Activated CD4-positive, alpha-beta T cell treated with anti-CD3 and anti-CD28 coated beads, Interleukin-2, amount 50 U/mL, for 24 hours (primary cell): ENCODE measurements around the gene PKNOX2.

Experiments used
- DNase-seq, 2 donors: peaks; one replicate each; pipeline ENCODE4 v3.0.0-alpha.2; 2020; ENCODE audit warnings: low read depth in 1 of 2, low spot score in 1 of 2

PKNOX2 gene

DNA sequence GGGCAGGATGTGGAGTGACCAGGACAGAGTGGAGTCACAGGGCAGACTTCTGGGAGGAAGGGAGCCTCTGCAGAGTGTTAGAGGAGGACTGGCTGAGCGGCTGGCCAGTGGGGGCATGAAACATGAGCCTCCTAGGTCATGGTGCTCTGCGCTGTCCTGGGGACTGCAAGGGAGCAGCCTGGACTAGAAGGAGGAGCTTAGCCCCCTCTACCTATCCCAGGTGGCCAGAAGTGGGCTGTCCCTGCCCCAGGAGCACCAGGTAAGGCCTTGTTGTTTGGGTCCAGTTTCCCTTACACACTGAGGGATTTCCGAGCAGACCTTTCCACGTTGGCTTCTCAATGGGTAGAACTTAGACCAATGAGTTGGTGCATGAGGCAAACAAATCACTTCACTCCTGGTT lies 7.4 kb downstream of the PKNOX2 start:
- no peak for DNase-seq

DNA sequence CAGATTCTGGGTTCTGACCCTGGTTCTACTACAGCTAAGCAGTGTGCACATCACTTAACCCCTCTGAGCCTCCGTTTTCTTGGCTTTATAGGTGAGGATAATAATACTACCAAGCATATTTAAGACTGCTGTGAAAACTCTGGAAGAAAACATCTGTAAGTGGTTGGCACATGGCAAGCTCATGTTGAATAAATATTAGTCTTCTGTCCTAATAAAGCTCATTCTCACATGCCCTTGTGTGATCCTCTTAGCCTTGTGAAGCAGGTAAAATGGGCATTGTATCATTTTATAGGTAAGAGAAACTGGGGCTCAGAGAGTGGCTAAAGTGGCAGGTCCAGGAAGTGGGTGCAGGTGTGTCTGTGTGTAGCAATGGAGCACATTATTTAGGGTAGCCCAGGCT lies 8.5 kb downstream of the PKNOX2 start:
- no peak for DNase-seq

- DNase-seq: no peak
Observed at GRCh38 chr11:125173556-125173955, 9.0 kb downstream of the PKNOX2 start.

DNA sequence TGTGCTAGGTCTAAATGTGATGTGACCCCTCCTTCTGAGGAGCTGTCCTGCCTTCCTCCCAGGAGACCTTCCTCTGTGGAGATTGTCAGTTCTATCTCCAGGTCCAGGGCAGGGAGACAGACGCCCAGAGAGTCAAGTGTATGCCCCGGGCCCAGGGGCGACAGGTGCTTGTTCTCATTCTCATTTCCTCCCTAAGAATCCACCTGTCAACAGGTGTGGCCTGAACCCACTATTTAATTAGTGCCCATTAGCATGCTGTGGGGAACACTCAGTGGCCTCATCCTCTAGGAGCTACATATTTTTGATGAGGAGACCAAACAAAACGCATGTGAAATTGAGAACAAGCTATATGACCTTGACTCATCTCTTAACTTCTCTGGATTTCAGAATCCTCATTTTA lies 9.5 kb downstream of the PKNOX2 start:
- no peak for DNase-seq

- no peak for DNase-seq
Observed at GRCh38 chr11:125174686-125175085, 10.1 kb downstream of the PKNOX2 start.

DNA sequence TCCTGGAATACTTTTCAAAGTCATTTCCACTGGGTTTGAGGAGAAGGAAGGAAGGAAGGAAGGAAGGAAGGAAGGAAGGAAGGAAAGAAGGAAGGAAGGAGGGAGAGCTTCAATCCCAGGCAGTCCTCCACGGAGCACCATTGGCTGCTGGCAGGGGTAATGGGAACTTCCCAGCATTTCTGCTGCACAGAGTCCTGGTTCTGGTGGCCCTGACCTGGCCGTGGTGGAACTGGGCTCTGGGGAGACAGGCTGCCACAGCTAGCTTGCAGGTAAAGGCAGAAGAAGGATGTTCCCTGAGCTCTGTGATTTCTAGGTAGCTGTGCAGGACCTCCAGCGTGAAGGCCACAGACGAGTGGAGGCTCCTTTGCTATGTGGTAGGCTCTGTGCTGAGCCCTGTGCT lies 10.6 kb downstream of the PKNOX2 start:
- DNase-seq: no peak

DNA sequence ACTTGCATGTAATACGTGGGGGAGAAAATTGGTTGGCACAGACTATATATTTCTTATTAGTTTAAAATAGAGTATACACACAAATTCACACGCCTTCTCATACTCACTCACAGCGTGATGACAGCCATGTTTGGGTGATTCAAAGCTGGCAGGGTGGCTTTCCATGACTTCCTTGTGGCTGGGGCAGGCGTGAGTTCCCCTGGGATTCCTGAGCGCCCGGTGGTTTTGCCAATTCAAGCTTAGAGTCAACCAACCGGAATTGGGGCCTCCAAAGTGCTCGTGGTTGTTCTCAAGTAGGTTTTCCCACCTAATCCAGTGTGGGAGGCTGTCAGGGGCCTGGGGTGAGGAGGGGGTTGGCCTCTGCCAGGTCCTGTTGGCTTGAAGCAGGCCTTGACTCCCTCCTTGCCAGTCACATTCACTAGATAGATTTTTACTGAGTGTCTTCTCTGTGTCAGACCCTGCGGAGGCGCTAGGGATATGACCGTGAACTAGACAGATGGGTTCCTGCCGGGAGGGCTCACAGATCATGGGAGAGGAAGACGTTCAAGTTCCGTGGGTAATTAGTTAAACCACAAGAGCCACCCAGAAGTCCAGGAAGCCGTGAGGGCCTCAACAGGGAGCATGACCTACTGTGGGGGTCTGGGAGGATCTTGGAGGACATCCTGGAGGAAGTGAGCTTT lies 11.5 kb downstream of the PKNOX2 start:
- no peak for DNase-seq

GRCh38 chr11:125176866-125177265 lies 12.3 kb downstream of the PKNOX2 start:
- no peak for DNase-seq

DNA sequence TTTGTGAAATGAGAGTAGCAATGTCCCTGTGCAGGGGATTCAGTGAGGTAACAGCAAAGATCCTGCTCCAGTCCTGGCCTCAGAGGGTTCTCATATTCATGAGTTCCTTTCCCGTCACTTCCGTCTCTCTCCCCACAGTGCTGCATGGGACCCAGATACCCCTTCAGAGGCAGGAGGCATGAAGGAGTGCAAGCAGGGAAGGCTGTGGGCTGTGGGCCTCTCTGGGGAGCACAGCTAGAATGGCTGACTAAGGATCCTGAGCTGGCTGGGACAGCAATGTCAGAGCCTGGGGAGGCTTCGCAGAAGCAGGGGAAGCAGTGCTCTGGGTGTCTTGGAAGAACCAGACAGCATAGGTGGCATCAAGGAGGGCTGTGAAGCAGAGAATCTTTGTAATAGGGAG lies 13.0 kb downstream of the PKNOX2 start:
- no peak for DNase-seq

DNA sequence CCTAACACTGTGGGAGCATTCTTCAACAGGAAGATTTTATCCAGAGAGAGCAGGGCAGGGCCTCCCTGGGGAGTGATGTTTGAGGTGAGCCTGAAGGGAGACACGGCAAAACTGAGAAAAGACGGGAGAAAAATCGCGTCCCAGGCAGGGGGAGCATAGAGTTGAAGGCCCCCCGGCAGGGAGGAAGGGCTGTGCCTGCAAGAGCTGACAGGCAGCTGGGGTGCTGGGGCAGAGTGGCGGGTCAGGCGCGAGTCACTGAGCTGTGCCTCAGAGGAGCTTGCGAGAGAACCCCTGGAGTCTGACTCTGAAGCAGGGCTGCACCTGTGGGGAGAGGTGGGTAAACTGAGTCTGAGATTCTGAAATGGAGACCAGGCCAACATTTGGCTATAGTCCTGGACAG lies 14.8 kb downstream of the PKNOX2 start:
- no peak for DNase-seq

GRCh38 chr11:125179895-125180294 lies 15.3 kb downstream of the PKNOX2 start:
- no peak for DNase-seq

DNA sequence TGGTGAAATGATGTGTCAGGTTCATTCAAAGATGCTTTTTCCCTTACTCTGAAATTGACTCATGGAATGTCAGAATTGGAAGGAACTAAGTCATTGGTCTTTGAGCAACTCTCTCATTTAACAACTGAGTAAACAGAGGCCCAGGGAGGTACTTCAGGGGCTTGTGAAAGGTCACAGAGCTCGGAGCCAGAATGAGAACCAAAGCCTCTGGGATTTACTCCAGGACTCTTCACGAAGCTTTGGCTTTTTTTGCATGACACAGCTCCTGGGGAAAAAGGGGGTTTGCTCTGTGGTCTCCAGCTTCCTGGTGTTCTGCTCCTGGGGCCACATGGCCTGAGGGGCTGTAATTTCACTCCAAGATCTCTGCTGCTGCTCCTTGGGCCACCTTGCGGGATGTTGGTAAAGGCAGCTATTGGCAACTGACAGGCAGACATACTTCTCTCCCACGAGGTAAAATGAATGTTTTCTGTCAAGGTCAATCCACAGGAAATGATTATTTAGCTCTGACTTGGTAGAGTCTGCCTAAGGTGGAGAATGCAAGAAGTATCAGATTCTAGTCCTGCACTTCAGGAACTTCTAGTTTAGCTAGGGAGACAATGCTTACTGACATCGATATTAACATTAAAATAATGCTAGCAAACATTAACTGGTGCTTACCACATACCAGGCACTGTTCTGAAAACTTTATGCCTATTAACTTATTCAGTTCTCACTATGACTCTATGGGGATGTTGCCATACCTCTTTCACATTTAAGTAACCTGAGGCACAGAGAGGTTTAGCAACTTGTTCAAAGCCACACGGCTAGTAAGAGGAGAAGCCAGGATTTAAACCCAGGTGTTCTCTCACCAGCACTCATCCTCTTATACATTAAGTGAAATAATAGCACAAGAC lies 16.1 kb downstream of the PKNOX2 start:
- DNase-seq: no peak

DNA sequence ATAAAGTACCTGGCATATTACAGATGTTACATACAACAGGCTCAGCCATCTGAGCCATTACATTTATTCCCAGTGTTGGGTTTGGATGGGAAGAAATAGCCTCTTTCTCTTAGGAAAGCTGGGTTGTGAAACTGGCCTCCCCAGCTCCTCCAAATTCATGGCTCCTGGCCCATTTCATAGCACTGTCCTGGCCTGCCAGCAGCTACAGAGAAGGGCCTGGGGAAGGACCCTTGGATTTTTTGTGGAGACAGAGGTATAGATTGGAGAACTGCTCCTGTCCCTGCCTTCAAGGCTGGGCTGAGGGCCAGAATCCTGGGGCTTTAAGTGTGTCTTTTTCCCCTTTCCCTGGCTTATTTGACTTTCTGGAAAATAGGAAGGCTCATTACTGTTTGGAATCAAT lies 18.0 kb downstream of the PKNOX2 start:
- no peak for DNase-seq

GRCh38 chr11:125183641-125184040 lies 19.1 kb downstream of the PKNOX2 start:
- no peak for DNase-seq

- DNase-seq: no peak
Observed at GRCh38 chr11:125188021-125188420, 23.5 kb downstream of the PKNOX2 start.

DNA sequence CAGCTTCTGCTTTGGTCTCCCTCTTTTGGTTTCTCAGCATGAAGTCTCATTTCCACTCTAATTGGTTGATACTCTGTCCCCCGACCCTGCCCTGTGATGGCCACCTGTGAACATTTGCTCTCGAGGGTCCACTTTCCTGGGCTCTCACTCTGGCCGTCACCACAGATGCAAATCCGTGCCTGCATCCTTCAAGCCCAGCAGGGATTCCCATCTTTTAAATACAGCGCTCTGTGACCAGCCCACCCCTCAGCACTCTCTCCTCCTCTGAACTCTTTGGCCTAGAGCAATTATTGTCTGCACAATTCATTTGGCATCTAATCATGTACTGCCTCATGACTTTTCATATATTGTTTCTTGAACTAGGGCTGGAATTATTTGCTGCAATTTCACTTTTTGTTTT lies 26.0 kb downstream of the PKNOX2 start:
- DNase-seq: no peak

GRCh38 chr11:125192183-125192582 lies 27.6 kb downstream of the PKNOX2 start:
- no peak for DNase-seq

- no peak for DNase-seq
Observed at GRCh38 chr11:125192717-125193415, 28.3 kb downstream of the PKNOX2 start.

DNA sequence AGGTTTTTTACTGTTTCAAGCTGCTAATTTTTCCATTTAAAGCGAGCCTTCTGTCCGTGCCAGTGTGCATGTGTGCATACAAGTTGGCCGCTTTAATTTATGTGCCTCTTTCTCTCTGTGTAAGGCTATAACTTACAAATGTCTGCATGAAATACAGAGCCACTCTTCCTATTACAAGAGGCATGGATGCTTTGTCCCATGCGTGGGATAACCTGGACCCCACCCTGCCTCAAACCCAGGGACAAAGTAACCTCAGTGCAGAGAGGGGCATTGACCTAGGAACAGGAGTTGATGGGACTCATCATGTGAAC lies 28.8 kb downstream of the PKNOX2 start:
- DNase-seq: no peak

GRCh38 chr11:125193841-125194240 lies 29.3 kb downstream of the PKNOX2 start:
- DNase-seq: no peak

- DNase-seq: no peak
Observed at GRCh38 chr11:125199915-125200314, 35.4 kb downstream of the PKNOX2 start.

GRCh38 chr11:125200441-125200840 lies 35.9 kb downstream of the PKNOX2 start:
- DNase-seq: no peak
